ENCODE measurements around the gene UST.
A peak's percentile ranks its signal among the peaks of the same experiment; 100 is the strongest.
"Not testable (repeated sequence)": the region's sequence is repeated elsewhere in the genome, so short reads cannot be mapped to it uniquely, and the experiment has no call there.

Gene UST

GRCh38 chr6:148736774-148737412 is 9.9 kb upstream of the UST start:
- DNase-seq: peak; percentile 66

- no peak for DNase-seq
Measured at GRCh38 chr6:148737806-148738205, 9.0 kb upstream of the UST start.

- no peak for DNase-seq
Measured at GRCh38 chr6:148738946-148739821, 7.6 kb upstream of the UST start.

- no peak for DNase-seq
Measured at GRCh38 chr6:148739822-148740128, 7.1 kb upstream of the UST start.

- DNase-seq: no peak
Measured at GRCh38 chr6:148743476-148743875, 3.4 kb upstream of the UST start.

- DNase-seq: no peak
Measured at GRCh38 chr6:148745926-148746325, 904 bp upstream of the UST start.

- DNase-seq: no peak
Measured at GRCh38 chr6:148747145-148747470, 278 bp downstream of the UST start.

GRCh38 chr6:148747471-148748165 is 788 bp downstream of the UST start:
- no peak for DNase-seq

GRCh38 chr6:148749674-148750073 is 2.8 kb downstream of the UST start:
- no peak for DNase-seq

- DNase-seq: no peak
Measured at GRCh38 chr6:148750838-148751792, 4.3 kb downstream of the UST start.

GRCh38 chr6:148751793-148752170 is 5.0 kb downstream of the UST start:
- no peak for DNase-seq

- DNase-seq: not testable (repeated sequence)
Measured at GRCh38 chr6:148755379-148755778, 8.5 kb downstream of the UST start.

- DNase-seq: peak; percentile 78
Measured at GRCh38 chr6:148757944-148758480, 11.2 kb downstream of the UST start.

- DNase-seq: peak; percentile 90
Measured at GRCh38 chr6:148758492-148758891, 11.7 kb downstream of the UST start.

- no peak for DNase-seq
Measured at GRCh38 chr6:148760258-148760534, 13.4 kb downstream of the UST start.

- DNase-seq: peak; percentile 69
Measured at GRCh38 chr6:148760568-148761526, 14.0 kb downstream of the UST start.

GRCh38 chr6:148761527-148762011 is 14.7 kb downstream of the UST start:
- no peak for DNase-seq

GRCh38 chr6:148762231-148762630 is 15.4 kb downstream of the UST start:
- DNase-seq: no peak

- not testable (repeated sequence) for DNase-seq
Measured at GRCh38 chr6:148764259-148765020, 17.6 kb downstream of the UST start.

GRCh38 chr6:148765898-148766808 is 19.3 kb downstream of the UST start:
- no peak for DNase-seq
